Neutrophil (primary cell): ENCODE data around the gene GTSF1L.

Source experiments
- H3K27ac ChIP-seq: fragments of 200-600 bp; sonication (generic); 2 replicates; pipeline ENCODE4 v1.5.1; 2016; ENCODE audit warnings: mild to moderate bottlenecking, moderate library complexity
- H3K27me3 ChIP-seq: fragments of 200-600 bp; sonication (generic); 2 replicates; pipeline ENCODE4 v1.6.0; 2016; ENCODE audit warnings: mild to moderate bottlenecking
- H3K36me3 ChIP-seq: fragments of 200-600 bp; sonication (generic); 2 replicates; pipeline ENCODE4 v1.5.1; 2017
- H3K4me1 ChIP-seq, 2 experiments: fragments of 200-600 bp in 1 of 2; sonication (generic) in 1 of 2; 1 replicate in 1 of 2; 2 replicates in 1 of 2; pipeline versions ENCODE4 v1.5.1 to v1.6.1; 2013 to 2016; ENCODE audit warnings: low read depth in 1 of 2, low read length in 1 of 2, mild to moderate bottlenecking in 1 of 2, moderate library complexity in 1 of 2; ENCODE audit not compliant: control insufficient read depth in 1 of 2, insufficient read depth in 1 of 2
- H3K4me3 ChIP-seq, 2 experiments: fragments of 200-600 bp in 1 of 2; sonication (generic) in 1 of 2; 1 replicate in 1 of 2; 2 replicates in 1 of 2; pipeline ENCODE4 v1.5.1; 2013 to 2016; ENCODE audit warnings: low read depth in 1 of 2, low read length in 1 of 2, mild to moderate bottlenecking in 1 of 2, moderate library complexity in 1 of 2
- H3K9me3 ChIP-seq: fragments of 200-600 bp; sonication (generic); 2 replicates; pipeline ENCODE4 v1.5.1; 2016
- TF ChIP-seq, protein P1 (sequence below): fragments of 200-600 bp; sonication (generic); IDR thresholded peaks from 2 replicates; pipeline ENCODE4 v1.5.1; 2016; ENCODE audit warnings: antibody characterized with exemption

GTSF1L gene

DNA sequence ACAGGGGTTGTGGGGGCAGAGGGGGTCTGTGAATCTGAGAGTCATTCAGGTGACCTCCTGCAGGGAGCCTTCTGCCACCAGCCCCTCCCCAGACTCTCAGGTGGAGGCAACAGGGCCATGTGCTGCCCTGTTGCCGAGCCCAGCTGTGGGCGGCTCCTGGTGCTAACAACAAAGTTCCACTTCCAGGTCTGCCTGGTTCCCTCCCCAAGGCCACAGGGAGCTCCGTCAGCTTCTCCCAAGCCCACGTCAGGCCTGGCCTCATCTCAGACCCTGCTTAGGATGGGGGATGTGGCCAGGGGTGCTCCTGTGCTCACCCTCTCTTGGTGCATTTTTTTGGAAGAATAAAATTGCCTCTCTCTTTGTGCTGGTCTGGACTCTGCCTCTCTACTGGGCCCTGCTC, 10.7 kb downstream of the GTSF1L start:
- H3K9me3 ChIP-seq = no peaks in the 10 kb centered on the region
- H3K4me3 ChIP-seq = no peak overlapping the region
- H3K4me1 ChIP-seq = no peaks in the 10 kb centered on the region
- no peak overlapping the region for H3K27ac ChIP-seq
- peaks cover 46% of the 10 kb centered on the region for H3K36me3 ChIP-seq
- no peaks in the 10 kb centered on the region for H3K27me3 ChIP-seq
- TF ChIP-seq, protein P1, sequence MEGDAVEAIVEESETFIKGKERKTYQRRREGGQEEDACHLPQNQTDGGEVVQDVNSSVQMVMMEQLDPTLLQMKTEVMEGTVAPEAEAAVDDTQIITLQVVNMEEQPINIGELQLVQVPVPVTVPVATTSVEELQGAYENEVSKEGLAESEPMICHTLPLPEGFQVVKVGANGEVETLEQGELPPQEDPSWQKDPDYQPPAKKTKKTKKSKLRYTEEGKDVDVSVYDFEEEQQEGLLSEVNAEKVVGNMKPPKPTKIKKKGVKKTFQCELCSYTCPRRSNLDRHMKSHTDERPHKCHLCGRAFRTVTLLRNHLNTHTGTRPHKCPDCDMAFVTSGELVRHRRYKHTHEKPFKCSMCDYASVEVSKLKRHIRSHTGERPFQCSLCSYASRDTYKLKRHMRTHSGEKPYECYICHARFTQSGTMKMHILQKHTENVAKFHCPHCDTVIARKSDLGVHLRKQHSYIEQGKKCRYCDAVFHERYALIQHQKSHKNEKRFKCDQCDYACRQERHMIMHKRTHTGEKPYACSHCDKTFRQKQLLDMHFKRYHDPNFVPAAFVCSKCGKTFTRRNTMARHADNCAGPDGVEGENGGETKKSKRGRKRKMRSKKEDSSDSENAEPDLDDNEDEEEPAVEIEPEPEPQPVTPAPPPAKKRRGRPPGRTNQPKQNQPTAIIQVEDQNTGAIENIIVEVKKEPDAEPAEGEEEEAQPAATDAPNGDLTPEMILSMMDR = no peak

DNA sequence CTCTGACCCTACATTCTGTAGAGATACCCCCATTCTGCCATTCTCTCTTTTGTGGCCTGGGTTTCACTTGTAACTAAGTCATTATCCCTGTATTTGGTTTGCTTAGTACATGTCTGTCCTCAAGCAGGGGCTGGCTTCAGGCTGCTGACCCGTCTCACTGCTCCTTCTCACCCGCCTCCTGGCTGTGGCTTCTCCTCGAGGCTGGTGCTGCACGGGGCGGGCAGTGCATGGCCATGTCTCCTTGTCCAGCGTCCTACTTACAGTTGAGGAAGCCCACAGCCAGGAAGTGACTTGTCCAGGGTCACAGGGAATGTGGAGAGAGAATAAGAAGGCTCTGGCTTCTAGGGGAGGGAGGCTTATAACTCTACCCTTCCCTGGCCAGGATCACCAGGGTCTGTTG, 11.3 kb downstream of the GTSF1L start:
- TF ChIP-seq, protein P1 = no peak
- Histone ChIP-seq H3K27me3 (no peaks in the 10 kb centered on the region), H3K9me3 (no peaks in the 10 kb centered on the region), H3K27ac (no peak overlapping the region), H3K4me1 (no peaks in the 10 kb centered on the region), H3K4me3 (no peak overlapping the region), H3K36me3 (peaks cover 52% of the 10 kb centered on the region)

DNA sequence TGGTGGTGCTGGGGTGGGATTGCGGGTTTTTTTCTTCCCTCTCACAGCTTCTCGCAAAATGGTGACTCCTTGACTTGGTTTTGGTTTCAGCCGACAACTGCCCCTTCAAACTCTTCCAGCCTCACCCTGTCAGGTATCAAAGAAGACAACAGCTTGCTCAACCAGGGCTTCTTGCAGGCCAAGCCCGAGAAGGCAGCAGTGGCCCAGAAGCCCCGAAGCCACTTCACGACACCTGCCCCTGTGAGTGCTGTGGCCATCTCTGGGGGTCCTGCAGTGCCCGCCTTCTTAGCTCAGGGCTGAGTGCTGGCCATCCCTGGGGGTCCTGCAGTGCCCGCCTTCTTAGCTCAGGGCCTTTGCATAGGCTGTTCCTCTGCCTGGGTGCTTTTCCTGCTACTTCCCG, 11.8 kb downstream of the GTSF1L start:
- no peak overlapping the region for H3K4me3 ChIP-seq
- TF ChIP-seq, protein P1 = no peak
- no peaks in the 10 kb centered on the region for H3K27me3 ChIP-seq
- no peaks in the 10 kb centered on the region for H3K4me1 ChIP-seq
- H3K27ac ChIP-seq = no peak overlapping the region
- no peaks in the 10 kb centered on the region for H3K9me3 ChIP-seq
- H3K36me3 ChIP-seq = peaks cover 57% of the 10 kb centered on the region

DNA sequence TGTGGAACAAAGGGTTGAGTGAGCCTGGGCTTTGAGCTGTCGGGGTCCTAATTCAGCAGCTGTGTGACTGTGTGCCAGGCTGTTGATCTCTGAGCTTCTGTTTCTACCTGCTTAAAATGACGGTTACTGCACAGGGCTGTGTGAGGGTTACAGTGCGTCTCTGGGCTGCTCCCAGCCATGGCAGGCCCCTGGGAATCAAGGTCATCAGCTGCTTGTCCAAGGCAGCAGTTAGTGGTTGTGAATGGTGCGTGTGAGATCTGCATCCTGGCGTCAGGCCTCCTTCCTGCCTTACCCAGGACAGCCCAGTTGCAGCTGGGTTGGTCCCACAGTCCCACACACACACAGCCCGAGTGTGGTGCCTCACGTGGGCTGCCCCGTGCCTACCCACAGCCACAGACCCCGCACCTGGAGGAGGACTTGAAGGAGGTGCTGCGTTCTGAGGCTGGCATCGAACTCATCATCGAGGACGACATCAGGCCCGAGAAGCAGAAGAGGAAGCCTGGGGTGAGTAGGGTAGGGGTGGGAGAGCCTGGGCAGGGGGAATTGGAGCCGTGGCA, 15.6 kb downstream of the GTSF1L start:
- no peak overlapping the region for H3K27ac ChIP-seq
- peaks cover 57% of the 10 kb centered on the region for H3K36me3 ChIP-seq
- H3K9me3 ChIP-seq = no peaks in the 10 kb centered on the region
- H3K4me1 ChIP-seq = no peaks in the 10 kb centered on the region
- TF ChIP-seq, protein P1 = no peak
- H3K27me3 ChIP-seq = no peaks in the 10 kb centered on the region
- no peak overlapping the region for H3K4me3 ChIP-seq

DNA sequence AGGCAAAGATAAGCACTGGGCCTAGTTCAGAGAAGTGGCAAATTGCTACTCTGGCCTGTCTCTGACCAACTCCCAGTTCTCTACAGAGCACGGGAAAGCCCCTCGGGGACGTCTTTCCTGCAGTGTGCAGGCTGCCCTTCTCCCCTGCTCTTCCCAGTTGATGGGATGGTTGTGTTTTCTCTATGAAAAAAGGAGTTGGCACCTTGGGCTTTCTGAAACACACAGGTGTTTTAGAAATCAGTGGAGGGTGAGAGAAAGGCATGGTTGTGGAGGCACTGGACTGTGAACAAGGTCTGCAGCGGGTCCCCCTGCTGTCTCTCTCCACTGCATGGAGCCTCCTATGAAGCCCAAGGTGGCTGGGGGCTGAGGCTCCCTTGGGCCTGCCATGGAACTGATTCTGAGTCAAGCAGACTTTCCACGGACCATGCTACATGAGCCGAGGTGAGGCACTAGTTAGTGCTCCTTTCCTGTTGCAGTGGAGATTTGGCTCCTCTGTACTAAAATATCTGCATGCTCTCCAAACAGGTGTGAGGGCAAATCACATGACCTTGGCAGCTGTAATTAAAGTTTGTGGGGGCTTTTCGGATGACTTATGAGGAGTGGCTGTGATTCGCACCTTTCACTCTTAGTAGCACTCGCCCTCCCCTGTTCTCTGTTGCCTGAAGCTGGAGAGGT, 16.3 kb downstream of the GTSF1L start:
- no peaks in the 10 kb centered on the region for H3K9me3 ChIP-seq
- peaks cover 50% of the 10 kb centered on the region for H3K36me3 ChIP-seq
- H3K27me3 ChIP-seq = no peaks in the 10 kb centered on the region

More for the DNA sequence above, 16.3 kb downstream of the GTSF1L start:
- Histone ChIP-seq H3K4me1 (no peaks in the 10 kb centered on the region), H3K4me3 (no peak overlapping the region), H3K27ac (no peak overlapping the region)
- TF ChIP-seq, protein P1 = no peak
